ENCODE results near the gene CCDC102A. TPM values are rescaled to one million over a fixed set of nuclear protein-coding genes. Genes with fewer than 3 reads are reported as not detected.

CCDC102A gene
- total RNA-seq, 1 experiment from 2014 or later: 8.1 TPM

GRCh38 chr16:57532266-57532625, 4.1 kb downstream of the CCDC102A start:
- no TSS peak for BruUV-seq (replicated peaks)

GRCh38 chr16:57531635-57532265, 4.6 kb downstream of the CCDC102A start:
- peaks cover 12% of the 10 kb centered on the region; the same call in 1 of the 2 replicates for H3F3A ChIP-seq (ENCODE audit: insufficient read depth, low read depth)
- no peak overlapping the region for H2AFZ ChIP-seq
- no peak overlapping the region for H3K4me2 ChIP-seq
- no peaks in the 10 kb centered on the region for H3K9me3 ChIP-seq (ENCODE audit: insufficient read depth, low read depth)
- H3K27me3 ChIP-seq (ENCODE audit: insufficient read depth, low read depth): no peaks in the 10 kb centered on the region
- H3K9me2 ChIP-seq (ENCODE audit: insufficient read depth): no peaks in the 10 kb centered on the region
- ChIA-PET POLR2A (ENCODE audit: unreplicated experiment) (no interaction called here), CTCF (no interaction called here)
- no TSS peak for BruUV-seq (replicated peaks)
- no peaks in the 10 kb centered on the region; the same call in 1 of the 2 replicates for H3K4me1 ChIP-seq (replicated peaks; ENCODE audit: insufficient read depth)
- no peak overlapping the region for H3K27ac ChIP-seq
- no peaks in the 10 kb centered on the region for H3K79me2 ChIP-seq (ENCODE audit: low read depth)
- H4K20me1 ChIP-seq (ENCODE audit: insufficient read depth): no peaks in the 10 kb centered on the region
- intact Hi-C loops (cut with micrococcal nuclease; ENCODE audit: unreplicated experiment): no loop called here
- no peak overlapping the region for H3K4me3 ChIP-seq
- no peaks in the 10 kb centered on the region for H3K36me3 ChIP-seq (ENCODE audit: low read depth)
- TF ChIP-seq EZH2 (IDR thresholded peaks at IDR 0.05; ENCODE audit: low read depth): no peak
- TF ChIP-seq CTCF (conservative IDR thresholded peaks at IDR 0.05): no peak
- DNase-seq: no peak

More at GRCh38 chr16:57532266-57532625, 4.1 kb downstream of the CCDC102A start:
- TF ChIP-seq CTCF (conservative IDR thresholded peaks at IDR 0.05): no peak
- no peak for TF ChIP-seq EZH2 (IDR thresholded peaks at IDR 0.05; ENCODE audit: low read depth)
- H3K27me3 ChIP-seq (ENCODE audit: insufficient read depth, low read depth): no peaks in the 10 kb centered on the region
- no peaks in the 10 kb centered on the region for H3K9me2 ChIP-seq (ENCODE audit: insufficient read depth)
- POLR2A ChIA-PET (ENCODE audit: unreplicated experiment): no interaction called here
- H3K4me2 ChIP-seq: no peak overlapping the region
- no peak overlapping the region for H2AFZ ChIP-seq
- CTCF ChIA-PET: interaction anchor here (0.7 kb wide), 1 partner anchor 11 kb away, joined by 3 read pairs; no protein-coding TSS in a partner anchor
- no peaks in the 10 kb centered on the region for H3K79me2 ChIP-seq (ENCODE audit: low read depth)
- no peak for DNase-seq
- intact Hi-C loops (cut with micrococcal nuclease; ENCODE audit: unreplicated experiment): no loop called here
- H3K4me3 ChIP-seq: no peak overlapping the region
- no peaks in the 10 kb centered on the region; the same call in 1 of the 2 replicates for H3K4me1 ChIP-seq (replicated peaks; ENCODE audit: insufficient read depth)
- no peaks in the 10 kb centered on the region for H3K9me3 ChIP-seq (ENCODE audit: insufficient read depth, low read depth)
- no peak overlapping the region for H3K27ac ChIP-seq
- H3K36me3 ChIP-seq (ENCODE audit: low read depth): no peaks in the 10 kb centered on the region
- no peaks in the 10 kb centered on the region for H4K20me1 ChIP-seq (ENCODE audit: insufficient read depth)
- H3F3A ChIP-seq (ENCODE audit: insufficient read depth, low read depth): peaks cover 12% of the 10 kb centered on the region; the same call in 1 of the 2 replicates

GRCh38 chr16:57531253-57531575, 5.2 kb downstream of the CCDC102A start:
- Histone ChIP-seq H3K79me2 (ENCODE audit: low read depth) (no peaks in the 10 kb centered on the region), H3K9me3 (ENCODE audit: insufficient read depth, low read depth) (no peaks in the 10 kb centered on the region), H3K4me1 (replicated peaks; ENCODE audit: insufficient read depth) (no peaks in the 10 kb centered on the region), H2AFZ (no peak overlapping the region), H3K27ac (no peak overlapping the region), H3F3A (ENCODE audit: insufficient read depth, low read depth) (peaks cover 12% of the 10 kb centered on the region; the same call in 1 of the 2 replicates), H3K4me3 (no peak overlapping the region), H3K4me2 (no peak overlapping the region), H4K20me1 (ENCODE audit: insufficient read depth) (no peaks in the 10 kb centered on the region), H3K36me3 (ENCODE audit: low read depth) (no peaks in the 10 kb centered on the region), H3K9me2 (ENCODE audit: insufficient read depth) (no peaks in the 10 kb centered on the region), H3K27me3 (ENCODE audit: insufficient read depth, low read depth) (no peaks in the 10 kb centered on the region)
- ChIA-PET POLR2A (ENCODE audit: unreplicated experiment) (no interaction called here), CTCF (no interaction called here)
- no peak for TF ChIP-seq EZH2 (IDR thresholded peaks at IDR 0.05; ENCODE audit: low read depth)
- TF ChIP-seq CTCF (conservative IDR thresholded peaks at IDR 0.05): no peak
- DNase-seq: no peak
- intact Hi-C loops (cut with micrococcal nuclease; ENCODE audit: unreplicated experiment): no loop called here
- BruUV-seq (replicated peaks): no TSS peak
